ENCODE measurements around the gene UBE2I. TPM values are rescaled to one million over a fixed set of nuclear protein-coding genes. Genes with fewer than 3 reads are reported as not detected.

Gene UBE2I
- total RNA-seq, 4 donors from 2014 or later, result 28.9 to 80.4 (median 41.7) TPM

GRCh38 chr16:1338119-1338730 is 28.8 kb downstream of the UBE2I start:
- no peaks in the 10 kb centered on the region for H3K9me3 ChIP-seq
- no peaks in the 10 kb centered on the region for H3K36me3 ChIP-seq
- H3K27me3 ChIP-seq, result peaks cover 16 to 23% (median 21%) of the 10 kb centered on the region in 3 donors
- H3K4me1 ChIP-seq, result peaks cover 4 to 5% of the 10 kb centered on the region in 2 donors
- no peak overlapping the region for H3K27ac ChIP-seq
- in situ Hi-C loops (cut with MboI; ENCODE audit: low sequenced_read_pairs in 4 of 4) (no loop called here), intact Hi-C loops (cut with DNase I; ENCODE audit: low total_unique reads) (no loop called here)
- DNase-seq (no peak), ATAC-seq (no peak)
- TF ChIP-seq POLR2A (IDR thresholded peaks at IDR 0.05) (no peak), CTCF (IDR thresholded peaks at IDR 0.05 in 4 of 5, conservative IDR thresholded peaks at IDR 0.05 in 1 of 5) (no peak)
- H3K4me3 ChIP-seq, result no peak overlapping the region

GRCh38 chr16:1338855-1339675 is 29.6 kb downstream of the UBE2I start:
- Histone ChIP-seq H3K27me3 (peaks cover 12 to 18% (median 14%) of the 10 kb centered on the region in 3 donors), H3K9me3 (no peaks in the 10 kb centered on the region), H3K4me1 (peaks cover 4 to 12% of the 10 kb centered on the region in 2 donors), H3K36me3 (no peaks in the 10 kb centered on the region), H3K4me3 (no peak overlapping the region), H3K27ac (no peak overlapping the region)
- intact Hi-C loops (cut with DNase I; ENCODE audit: low total_unique reads) (no loop called here), in situ Hi-C loops (cut with MboI; ENCODE audit: low sequenced_read_pairs in 4 of 4) (no loop called here)
- TF ChIP-seq POLR2A (IDR thresholded peaks at IDR 0.05), result no peak
- no peak for TF ChIP-seq CTCF (IDR thresholded peaks at IDR 0.05 in 4 of 5, conservative IDR thresholded peaks at IDR 0.05 in 1 of 5)
- no peak for DNase-seq
- no peak for ATAC-seq

- Histone ChIP-seq H3K4me3 (no peak overlapping the region), H3K9me3 (no peaks in the 10 kb centered on the region), H3K36me3 (no peaks in the 10 kb centered on the region), H3K27me3 (no peaks in the 10 kb centered on the region), H3K27ac (no peak overlapping the region), H3K4me1 (peaks cover 4 to 12% of the 10 kb centered on the region in 2 donors)
- DNase-seq (no peak), ATAC-seq (no peak)
- intact Hi-C loops (cut with DNase I; ENCODE audit: low total_unique reads), result loop anchor here (5.0 kb wide), 1 partner anchor 34 kb away; the partner anchor contains the start of gene UBE2I
- in situ Hi-C loops (cut with MboI; ENCODE audit: low sequenced_read_pairs in 4 of 4), result no loop called here
- TF ChIP-seq CTCF (IDR thresholded peaks at IDR 0.05 in 4 of 5, conservative IDR thresholded peaks at IDR 0.05 in 1 of 5) (no peak), POLR2A (IDR thresholded peaks at IDR 0.05) (no peak)
Observed at GRCh38 chr16:1340730-1341494, 31.5 kb downstream of the UBE2I start.

- Histone ChIP-seq H3K27me3 (no peaks in the 10 kb centered on the region), H3K9me3 (no peaks in the 10 kb centered on the region), H3K4me1 (peaks cover 4 to 12% of the 10 kb centered on the region in 2 donors), H3K4me3 (no peak overlapping the region), H3K27ac (no peak overlapping the region), H3K36me3 (no peaks in the 10 kb centered on the region)
- ATAC-seq (no peak), DNase-seq (no peak)
- no peak for TF ChIP-seq CTCF (IDR thresholded peaks at IDR 0.05 in 4 of 5, conservative IDR thresholded peaks at IDR 0.05 in 1 of 5)
- no peak for TF ChIP-seq POLR2A (IDR thresholded peaks at IDR 0.05)
- in situ Hi-C loops (cut with MboI; ENCODE audit: low sequenced_read_pairs in 4 of 4), result no loop called here
- intact Hi-C loops (cut with DNase I; ENCODE audit: low total_unique reads), result loop anchor here (5.0 kb wide), 1 partner anchor 34 kb away; the partner anchor contains the start of gene UBE2I
Observed at GRCh38 chr16:1341495-1342420, 32.3 kb downstream of the UBE2I start.
